ENCODE results near the gene SLFN12.

Gene SLFN12

GRCh38 chr17:35438433-35438832 lies 6.1 kb upstream of the SLFN12 start:
- H3K4me3 ChIP-seq (ENCODE audit: low read depth in 1 of 2, low read length in 2 of 2) = no peak overlapping the region
- H3K36me3 ChIP-seq (ENCODE audit: insufficient read depth, low read length) = peaks cover 9% of the 10 kb centered on the region; the same call in 1 of the 2 replicates
- no peaks in the 10 kb centered on the region for H3K9me3 ChIP-seq (ENCODE audit: insufficient read depth, low read length, severe bottlenecking)
- peaks cover 12% of the 10 kb centered on the region for H3K4me1 ChIP-seq (ENCODE audit: insufficient read depth, low read length)
- H4K20me1 ChIP-seq (ENCODE audit: insufficient read depth, low read length) = no peaks in the 10 kb centered on the region
- ATAC-seq (ENCODE audit: insufficient read depth, low read depth) (no peak), DNase-seq (no peak)
- no peaks in the 10 kb centered on the region for H3K79me2 ChIP-seq (ENCODE audit: insufficient read depth, low read length)
- no peaks in the 10 kb centered on the region for H3K27me3 ChIP-seq (ENCODE audit: insufficient read depth, low read length, poor library complexity)
- H3K27ac ChIP-seq (ENCODE audit: low read length) = no peak overlapping the region
- no peak overlapping the region for H3K9ac ChIP-seq (ENCODE audit: low read depth, low read length)
- H3K4me2 ChIP-seq (ENCODE audit: insufficient read depth, low read length) = no peak overlapping the region
- TF ChIP-seq EZH2 (IDR thresholded peaks at IDR 0.05; ENCODE audit: borderline replicate concordance, low read depth, low read length, severe bottlenecking) = no peak
- TF ChIP-seq, protein P1, sequence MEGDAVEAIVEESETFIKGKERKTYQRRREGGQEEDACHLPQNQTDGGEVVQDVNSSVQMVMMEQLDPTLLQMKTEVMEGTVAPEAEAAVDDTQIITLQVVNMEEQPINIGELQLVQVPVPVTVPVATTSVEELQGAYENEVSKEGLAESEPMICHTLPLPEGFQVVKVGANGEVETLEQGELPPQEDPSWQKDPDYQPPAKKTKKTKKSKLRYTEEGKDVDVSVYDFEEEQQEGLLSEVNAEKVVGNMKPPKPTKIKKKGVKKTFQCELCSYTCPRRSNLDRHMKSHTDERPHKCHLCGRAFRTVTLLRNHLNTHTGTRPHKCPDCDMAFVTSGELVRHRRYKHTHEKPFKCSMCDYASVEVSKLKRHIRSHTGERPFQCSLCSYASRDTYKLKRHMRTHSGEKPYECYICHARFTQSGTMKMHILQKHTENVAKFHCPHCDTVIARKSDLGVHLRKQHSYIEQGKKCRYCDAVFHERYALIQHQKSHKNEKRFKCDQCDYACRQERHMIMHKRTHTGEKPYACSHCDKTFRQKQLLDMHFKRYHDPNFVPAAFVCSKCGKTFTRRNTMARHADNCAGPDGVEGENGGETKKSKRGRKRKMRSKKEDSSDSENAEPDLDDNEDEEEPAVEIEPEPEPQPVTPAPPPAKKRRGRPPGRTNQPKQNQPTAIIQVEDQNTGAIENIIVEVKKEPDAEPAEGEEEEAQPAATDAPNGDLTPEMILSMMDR (IDR thresholded peaks at IDR 0.05; ENCODE audit: borderline replicate concordance, extremely low read depth, low read length, poor library complexity, severe bottlenecking) = no peak
- no peak overlapping the region for H2AFZ ChIP-seq (ENCODE audit: low read depth, low read length)

GRCh38 chr17:35433075-35433894 lies 985 bp upstream of the SLFN12 start:
- H4K20me1 ChIP-seq (ENCODE audit: insufficient read depth, low read length) = no peaks in the 10 kb centered on the region; the same call in 1 of the 2 replicates
- no peaks in the 10 kb centered on the region for H3K9me3 ChIP-seq (ENCODE audit: insufficient read depth, low read length, severe bottlenecking)
- H2AFZ ChIP-seq (ENCODE audit: low read depth, low read length) = no peak overlapping the region; the same call in 1 of the 2 replicates
- ATAC-seq (ENCODE audit: insufficient read depth, low read depth) = peak; percentile 86
- 0 out of 2 replicates have a peak, but pooled peaks cover 8% of the 10 kb centered on the region for H3K36me3 ChIP-seq (ENCODE audit: insufficient read depth, low read length)
- no peak for TF ChIP-seq EZH2 (IDR thresholded peaks at IDR 0.05; ENCODE audit: borderline replicate concordance, low read depth, low read length, severe bottlenecking)
- TF ChIP-seq, protein P1 (IDR thresholded peaks at IDR 0.05; ENCODE audit: borderline replicate concordance, extremely low read depth, low read length, poor library complexity, severe bottlenecking) = no peak
- peak overlapping the region; percentile 52 for H3K4me2 ChIP-seq (ENCODE audit: insufficient read depth, low read length)
- DNase-seq = peak; percentile 71
- H3K9ac ChIP-seq (ENCODE audit: low read depth, low read length) = peak overlapping the region; percentile 40
- H3K27me3 ChIP-seq (ENCODE audit: insufficient read depth, low read length, poor library complexity) = no peaks in the 10 kb centered on the region
- peak overlapping the region in 1 of 2 experiments; percentile 28; a peak in 2 of 4 replicates for H3K4me3 ChIP-seq (ENCODE audit: low read depth in 1 of 2, low read length in 2 of 2)
- no peaks in the 10 kb centered on the region for H3K79me2 ChIP-seq (ENCODE audit: insufficient read depth, low read length)
- H3K4me1 ChIP-seq (ENCODE audit: insufficient read depth, low read length) = peaks cover 51% of the 10 kb centered on the region
- H3K27ac ChIP-seq (ENCODE audit: low read length) = peak overlapping the region; percentile 78

DNA sequence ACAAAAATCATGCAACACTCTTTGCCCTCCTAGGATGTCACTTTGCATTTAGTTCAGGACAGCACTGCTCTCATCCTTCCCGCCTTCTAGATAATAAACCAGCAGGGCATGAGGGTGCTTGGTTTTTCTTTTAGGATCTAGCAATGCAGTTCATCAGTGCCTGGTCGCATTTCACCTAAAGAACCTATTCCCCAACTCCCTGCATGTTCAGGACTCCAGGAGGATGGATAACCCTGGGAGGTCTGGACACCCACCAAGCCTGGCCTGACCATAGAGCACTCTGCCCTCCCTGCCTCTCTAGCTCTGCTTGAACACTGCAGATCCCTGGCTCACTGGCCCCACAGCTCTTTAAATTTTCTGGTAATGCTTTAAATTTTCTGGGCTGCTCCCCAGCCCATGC lies 2.6 kb downstream of the SLFN12 start:
- 0 out of 2 replicates have a peak, but pooled peaks cover 8% of the 10 kb centered on the region for H3K36me3 ChIP-seq (ENCODE audit: insufficient read depth, low read length)
- TF ChIP-seq, protein P1 (IDR thresholded peaks at IDR 0.05; ENCODE audit: borderline replicate concordance, extremely low read depth, low read length, poor library complexity, severe bottlenecking) = no peak
- no peak for TF ChIP-seq EZH2 (IDR thresholded peaks at IDR 0.05; ENCODE audit: borderline replicate concordance, low read depth, low read length, severe bottlenecking)
- peak overlapping the region; percentile 49; the same call in 1 of the 2 replicates for H3K27ac ChIP-seq (ENCODE audit: low read length)
- ATAC-seq (ENCODE audit: insufficient read depth, low read depth) = no peak
- no peaks in the 10 kb centered on the region; the same call in 1 of the 2 replicates for H4K20me1 ChIP-seq (ENCODE audit: insufficient read depth, low read length)
- no peak for DNase-seq
- H3K9me3 ChIP-seq (ENCODE audit: insufficient read depth, low read length, severe bottlenecking) = no peaks in the 10 kb centered on the region
- peaks cover 60% of the 10 kb centered on the region for H3K4me1 ChIP-seq (ENCODE audit: insufficient read depth, low read length)
- no peaks in the 10 kb centered on the region for H3K79me2 ChIP-seq (ENCODE audit: insufficient read depth, low read length)
- no peak overlapping the region for H2AFZ ChIP-seq (ENCODE audit: low read depth, low read length)
- no peak overlapping the region for H3K9ac ChIP-seq (ENCODE audit: low read depth, low read length)
- H3K27me3 ChIP-seq (ENCODE audit: insufficient read depth, low read length, poor library complexity) = no peaks in the 10 kb centered on the region
- H3K4me2 ChIP-seq (ENCODE audit: insufficient read depth, low read length) = no peak overlapping the region
- no peak overlapping the region for H3K4me3 ChIP-seq (ENCODE audit: low read depth in 1 of 2, low read length in 2 of 2)

Data from DND-41 (cell line).